GM10266 (cell line): Measurements from ENCODE around the gene ATP6V1G1.

Experiments
- DNase-seq: peaks from one replicate; pipeline ENCODE4 v3.0.0; 2012; ENCODE audit errors: extremely low spot score
- TF ChIP-seq, protein P1 (sequence below): IDR thresholded peaks from 2 replicates; pipeline ENCODE4 v1.5.1; 2012; ENCODE audit warnings: mild to moderate bottlenecking, low read depth; ENCODE audit not compliant: control insufficient read depth, insufficient read depth; ENCODE audit errors: missing control alignments

The ATP6V1G1 gene

DNA sequence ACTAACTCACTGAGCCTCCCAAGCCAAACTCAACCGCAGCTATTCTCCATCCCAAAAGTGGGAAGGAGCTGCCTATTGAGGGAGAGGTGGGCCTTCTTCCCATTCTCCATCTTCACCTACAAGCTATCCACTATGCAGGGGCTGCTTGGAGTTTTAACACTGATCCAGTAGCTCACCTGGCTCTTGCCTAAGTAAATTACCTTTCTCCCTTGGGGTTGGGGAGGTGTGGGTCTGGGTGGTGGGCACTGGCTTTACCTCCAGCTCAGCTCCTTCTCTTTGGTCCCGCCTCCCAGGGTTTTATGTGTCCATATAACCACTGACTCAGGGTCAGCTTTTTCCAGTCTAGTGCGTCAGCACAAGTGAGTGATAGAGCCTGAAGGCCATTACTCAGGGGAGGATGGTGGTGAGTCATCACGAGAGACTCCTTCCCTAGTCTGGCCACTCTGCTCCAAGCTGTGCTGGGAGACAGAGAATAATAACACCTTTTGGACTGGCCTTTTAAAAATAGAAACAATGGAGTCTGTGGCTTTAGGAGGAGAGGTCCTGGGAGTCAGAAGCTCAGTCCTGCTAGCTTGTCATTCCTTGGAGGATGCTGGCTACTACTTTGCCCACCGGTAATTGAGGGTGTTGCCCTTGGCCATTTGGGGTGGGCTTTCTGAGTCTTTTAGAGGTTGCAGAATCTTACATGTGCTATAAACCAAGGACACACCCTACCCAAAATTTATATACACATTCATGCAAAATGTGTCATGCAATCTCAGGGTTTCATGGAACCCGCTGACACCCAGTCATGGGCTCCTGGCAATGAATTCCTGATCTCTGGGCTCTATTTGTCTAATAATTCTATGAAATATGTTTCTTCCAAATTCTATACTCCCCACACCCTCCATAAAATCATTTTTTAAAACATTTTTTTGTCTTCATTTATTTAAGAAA is 35.6 kb upstream of the ATP6V1G1 start:
- DNase-seq: no peak
- TF ChIP-seq, protein P1, sequence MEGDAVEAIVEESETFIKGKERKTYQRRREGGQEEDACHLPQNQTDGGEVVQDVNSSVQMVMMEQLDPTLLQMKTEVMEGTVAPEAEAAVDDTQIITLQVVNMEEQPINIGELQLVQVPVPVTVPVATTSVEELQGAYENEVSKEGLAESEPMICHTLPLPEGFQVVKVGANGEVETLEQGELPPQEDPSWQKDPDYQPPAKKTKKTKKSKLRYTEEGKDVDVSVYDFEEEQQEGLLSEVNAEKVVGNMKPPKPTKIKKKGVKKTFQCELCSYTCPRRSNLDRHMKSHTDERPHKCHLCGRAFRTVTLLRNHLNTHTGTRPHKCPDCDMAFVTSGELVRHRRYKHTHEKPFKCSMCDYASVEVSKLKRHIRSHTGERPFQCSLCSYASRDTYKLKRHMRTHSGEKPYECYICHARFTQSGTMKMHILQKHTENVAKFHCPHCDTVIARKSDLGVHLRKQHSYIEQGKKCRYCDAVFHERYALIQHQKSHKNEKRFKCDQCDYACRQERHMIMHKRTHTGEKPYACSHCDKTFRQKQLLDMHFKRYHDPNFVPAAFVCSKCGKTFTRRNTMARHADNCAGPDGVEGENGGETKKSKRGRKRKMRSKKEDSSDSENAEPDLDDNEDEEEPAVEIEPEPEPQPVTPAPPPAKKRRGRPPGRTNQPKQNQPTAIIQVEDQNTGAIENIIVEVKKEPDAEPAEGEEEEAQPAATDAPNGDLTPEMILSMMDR: no peak

GRCh38 chr9:114552706-114553105 is 34.9 kb upstream of the ATP6V1G1 start:
- DNase-seq: no peak
- TF ChIP-seq, protein P1: no peak

DNA sequence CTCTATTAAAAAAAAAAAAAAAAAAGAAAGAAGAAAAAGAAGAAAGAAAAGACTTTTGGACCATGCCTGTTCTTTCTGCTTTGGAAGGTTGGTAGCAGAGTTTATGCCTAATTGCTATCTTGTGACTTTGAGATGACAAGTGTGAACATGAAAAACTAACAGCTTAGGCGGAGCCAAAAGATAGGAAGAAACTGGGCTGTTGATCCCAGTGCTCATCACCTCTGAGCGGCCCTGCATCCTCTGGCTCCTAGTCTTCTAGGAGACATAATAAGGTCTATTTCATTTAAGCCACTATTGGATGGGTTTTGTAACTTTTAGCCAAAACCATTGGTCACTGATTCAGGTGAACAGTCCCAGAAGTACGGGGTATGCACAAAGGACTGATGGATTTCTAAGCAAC is 34.4 kb upstream of the ATP6V1G1 start:
- DNase-seq: no peak
- TF ChIP-seq, protein P1: no peak

GRCh38 chr9:114555696-114556095 is 31.9 kb upstream of the ATP6V1G1 start:
- TF ChIP-seq, protein P1: no peak
- no peak for DNase-seq

DNA sequence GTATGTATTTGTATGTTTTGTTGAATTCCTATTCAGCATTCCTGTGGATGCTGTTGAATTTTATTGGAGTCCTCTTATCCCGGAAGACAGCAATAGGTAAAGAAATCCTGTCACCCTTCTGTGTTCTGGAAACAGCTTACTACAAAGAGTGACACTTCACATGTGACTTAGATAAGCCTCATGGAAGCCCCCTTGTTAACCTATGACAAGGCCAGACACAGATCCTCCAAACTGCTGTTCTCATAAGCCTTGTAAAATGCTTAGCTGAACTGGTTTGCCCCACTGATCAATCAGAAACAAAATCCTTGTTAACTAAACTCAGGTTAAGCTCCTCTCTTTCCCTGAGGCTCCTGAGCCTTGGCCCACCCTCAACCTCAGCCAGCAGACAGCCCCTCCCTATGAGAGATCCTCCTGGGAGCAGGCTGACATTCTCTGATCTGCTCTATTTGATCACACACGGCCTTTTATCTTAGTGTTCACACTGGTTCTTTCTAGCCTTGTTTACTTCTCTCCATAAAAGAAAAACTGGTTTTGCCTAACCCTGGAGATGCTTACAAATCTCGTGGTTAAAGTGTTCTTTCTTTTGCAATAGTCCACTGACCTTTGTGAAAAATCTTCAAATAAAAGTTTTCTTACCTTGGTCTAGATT is 29.4 kb upstream of the ATP6V1G1 start:
- no peak for DNase-seq
- TF ChIP-seq, protein P1: no peak

- TF ChIP-seq, protein P1: no peak
- DNase-seq: no peak
These were observed 27.6 kb upstream of the ATP6V1G1 start for GRCh38 chr9:114559830-114560513.

GRCh38 chr9:114560956-114561355 is 26.6 kb upstream of the ATP6V1G1 start:
- TF ChIP-seq, protein P1: no peak
- DNase-seq: no peak
